HAP-1 (cell line): ENCODE results near the gene HIF1AN.

Source experiments
- DNase-seq, 2 experiments: peaks; one replicate each; pipeline ENCODE4 v3.0.0-alpha.2; 2016 to 2020; ENCODE audit warnings: low spot score in 2 of 2
- H3K27me3 ChIP-seq: fragments of 250-450 bp; sonication (Bioruptor Pico); 2 replicates; pipeline ENCODE4 v1.5.1; 2020; ENCODE audit warnings: low read depth, mild to moderate bottlenecking, moderate library complexity
- H3K36me3 ChIP-seq: fragments of 250-450 bp; sonication (Bioruptor Pico); replicated peaks from 2 replicates; pipeline ENCODE4 v1.5.1; 2020; ENCODE audit warnings: mild to moderate bottlenecking
- H3K4me1 ChIP-seq: fragments of 250-450 bp; sonication (Bioruptor Pico); 2 replicates; pipeline ENCODE4 v1.5.1; 2020; ENCODE audit warnings: mild to moderate bottlenecking
- H3K4me3 ChIP-seq: fragments of 250-450 bp; sonication (Bioruptor Pico); 2 replicates; pipeline ENCODE4 v1.5.1; 2020; ENCODE audit warnings: mild to moderate bottlenecking, moderate library complexity
- H3K9me3 ChIP-seq: fragments of 250-450 bp; sonication (Bioruptor Pico); 2 replicates; pipeline ENCODE4 v1.5.1; 2020; ENCODE audit warnings: mild to moderate bottlenecking, moderate library complexity
- in situ Hi-C: fragments of 300-500 bp; cut with MboI; formaldehyde crosslinking; loops from 3 replicates; pipeline ENCODE4 v1.14.3; 2020; ENCODE audit warnings: low sequenced_read_pairs, inconsistent platforms, mixed read lengths

HIF1AN gene

GRCh38 chr10:100528921-100529474, 6.7 kb upstream of the HIF1AN start:
- peak in 1 of 2 experiments; percentile 37 for DNase-seq
- peaks cover 14% of the 10 kb centered on the region for H3K4me1 ChIP-seq
- no peaks in the 10 kb centered on the region for H3K27me3 ChIP-seq
- H3K36me3 ChIP-seq = peaks cover 29% of the 10 kb centered on the region
- in situ Hi-C loops = no loop called here
- H3K9me3 ChIP-seq = no peaks in the 10 kb centered on the region
- H3K4me3 ChIP-seq = peak overlapping the region; percentile 80

- no peaks in the 10 kb centered on the region for H3K27me3 ChIP-seq
- H3K36me3 ChIP-seq = peaks cover 22% of the 10 kb centered on the region
- in situ Hi-C loops = no loop called here
- H3K4me3 ChIP-seq = peak within 1 kb of the TSS; percentile 80
- peak; percentile 85 to 93 for DNase-seq
- H3K4me1 ChIP-seq = peaks cover 14% of the 10 kb centered on the region
- no peaks in the 10 kb centered on the region for H3K9me3 ChIP-seq
Measured at GRCh38 chr10:100529475-100530298, 6.1 kb upstream of the HIF1AN start, which contains the start of gene NDUFB8. TSS of gene NDUFB8 (minus strand) at chr10:100529871. CDS start at chr10:100529851, 20 bp downstream.

- no peak for DNase-seq
Measured at GRCh38 chr10:100531761-100532160, 4.0 kb upstream of the HIF1AN start.

GRCh38 chr10:100534726-100535125, 1.0 kb upstream of the HIF1AN start:
- no peak for DNase-seq
- peaks cover 24% of the 10 kb centered on the region for H3K4me1 ChIP-seq
- in situ Hi-C loops = no loop called here

More at GRCh38 chr10:100531761-100532160, 4.0 kb upstream of the HIF1AN start:
- in situ Hi-C loops = no loop called here
- Histone ChIP-seq H3K36me3 (peaks cover 8% of the 10 kb centered on the region), H3K4me3 (no peak overlapping the region), H3K27me3 (no peaks in the 10 kb centered on the region), H3K9me3 (no peaks in the 10 kb centered on the region), H3K4me1 (peaks cover 19% of the 10 kb centered on the region)

GRCh38 chr10:100535338-100535714, 417 bp upstream of the HIF1AN start:
- in situ Hi-C loops = no loop called here
- H3K4me1 ChIP-seq = peaks cover 19% of the 10 kb centered on the region

More at GRCh38 chr10:100534726-100535125, 1.0 kb upstream of the HIF1AN start:
- H3K36me3 ChIP-seq = peaks cover 20% of the 10 kb centered on the region
- H3K9me3 ChIP-seq = no peaks in the 10 kb centered on the region
- H3K4me3 ChIP-seq = no peak overlapping the region
- H3K27me3 ChIP-seq = no peaks in the 10 kb centered on the region

GRCh38 chr10:100537475-100537874, 1.7 kb downstream of the HIF1AN start:
- DNase-seq = no peak
- H3K27me3 ChIP-seq = no peaks in the 10 kb centered on the region
- H3K4me1 ChIP-seq = peaks cover 17% of the 10 kb centered on the region
- no peak overlapping the region for H3K4me3 ChIP-seq
- in situ Hi-C loops = no loop called here
- no peaks in the 10 kb centered on the region for H3K9me3 ChIP-seq
- H3K36me3 ChIP-seq = peaks cover 36% of the 10 kb centered on the region

More at GRCh38 chr10:100535338-100535714, 417 bp upstream of the HIF1AN start:
- no peaks in the 10 kb centered on the region for H3K9me3 ChIP-seq
- peak overlapping the region; percentile 88 for H3K4me3 ChIP-seq
- no peaks in the 10 kb centered on the region for H3K27me3 ChIP-seq
- peaks cover 21% of the 10 kb centered on the region for H3K36me3 ChIP-seq
- no peak for DNase-seq

GRCh38 chr10:100544950-100545349, 9.2 kb downstream of the HIF1AN start:
- Histone ChIP-seq H3K9me3 (no peaks in the 10 kb centered on the region), H3K4me1 (no peaks in the 10 kb centered on the region), H3K36me3 (peaks cover 75% of the 10 kb centered on the region), H3K27me3 (no peaks in the 10 kb centered on the region), H3K4me3 (no peak overlapping the region)
- in situ Hi-C loops = no loop called here
- DNase-seq = no peak

- H3K27me3 ChIP-seq = no peaks in the 10 kb centered on the region
- peaks cover 35% of the 10 kb centered on the region for H3K36me3 ChIP-seq
- no peak for DNase-seq
- no peaks in the 10 kb centered on the region for H3K4me1 ChIP-seq
- H3K4me3 ChIP-seq = no peak overlapping the region
- in situ Hi-C loops = no loop called here
- no peaks in the 10 kb centered on the region for H3K9me3 ChIP-seq
Measured at GRCh38 chr10:100551196-100551595, 15.5 kb downstream of the HIF1AN start.

GRCh38 chr10:100551738-100552137, 16.0 kb downstream of the HIF1AN start:
- no peaks in the 10 kb centered on the region for H3K9me3 ChIP-seq
- peaks cover 35% of the 10 kb centered on the region for H3K36me3 ChIP-seq
- no peak overlapping the region for H3K4me3 ChIP-seq
- no peaks in the 10 kb centered on the region for H3K27me3 ChIP-seq
- in situ Hi-C loops = no loop called here
- H3K4me1 ChIP-seq = no peaks in the 10 kb centered on the region
- no peak for DNase-seq

GRCh38 chr10:100553929-100554328, 18.2 kb downstream of the HIF1AN start:
- H3K36me3 ChIP-seq = peaks cover 13% of the 10 kb centered on the region
- in situ Hi-C loops = no loop called here

GRCh38 chr10:100554902-100555301, 19.2 kb downstream of the HIF1AN start:
- H3K36me3 ChIP-seq = peaks cover 7% of the 10 kb centered on the region
- H3K27me3 ChIP-seq = no peaks in the 10 kb centered on the region
- no peaks in the 10 kb centered on the region for H3K9me3 ChIP-seq
- in situ Hi-C loops = no loop called here
- H3K4me1 ChIP-seq = no peaks in the 10 kb centered on the region
- DNase-seq = no peak
- H3K4me3 ChIP-seq = no peak overlapping the region

More at GRCh38 chr10:100553929-100554328, 18.2 kb downstream of the HIF1AN start:
- H3K4me1 ChIP-seq = no peaks in the 10 kb centered on the region
- H3K27me3 ChIP-seq = no peaks in the 10 kb centered on the region
- no peak overlapping the region for H3K4me3 ChIP-seq
- H3K9me3 ChIP-seq = no peaks in the 10 kb centered on the region
- DNase-seq = no peak

GRCh38 chr10:100560248-100560647, 24.5 kb downstream of the HIF1AN start:
- DNase-seq = no peak
- H3K9me3 ChIP-seq = no peaks in the 10 kb centered on the region
- in situ Hi-C loops = loop anchor here (5.0 kb wide), 3 partner anchors 182 to 452 kb away; no protein-coding TSS in a partner anchor
- no peaks in the 10 kb centered on the region for H3K36me3 ChIP-seq
- no peak overlapping the region for H3K4me3 ChIP-seq
- peaks cover under 1% of the 10 kb centered on the region; the same call in 1 of the 2 replicates for H3K27me3 ChIP-seq
- H3K4me1 ChIP-seq = no peaks in the 10 kb centered on the region

- H3K27me3 ChIP-seq = peaks cover 3% of the 10 kb centered on the region; the same call in 1 of the 2 replicates
- H3K4me3 ChIP-seq = no peak overlapping the region
- no peaks in the 10 kb centered on the region for H3K36me3 ChIP-seq
- H3K4me1 ChIP-seq = no peaks in the 10 kb centered on the region
- in situ Hi-C loops = loop anchor here (5.0 kb wide), 3 partner anchors 181 to 451 kb away; no protein-coding TSS in a partner anchor
- H3K9me3 ChIP-seq = no peaks in the 10 kb centered on the region
- no peak for DNase-seq
Measured at GRCh38 chr10:100561005-100561404, 25.3 kb downstream of the HIF1AN start.
